HG03521 (cell line): ENCODE data around the gene WDR1.

ENCODE experiments used
- ATAC-seq: cut with Tn5 transposase; IDR thresholded peaks from one replicate; pipeline ENCODE4 v1.9.1; 2021; ENCODE audit warnings: mild to moderate bottlenecking, moderate library complexity; ENCODE audit not compliant: unreplicated experiment

WDR1 gene

DNA sequence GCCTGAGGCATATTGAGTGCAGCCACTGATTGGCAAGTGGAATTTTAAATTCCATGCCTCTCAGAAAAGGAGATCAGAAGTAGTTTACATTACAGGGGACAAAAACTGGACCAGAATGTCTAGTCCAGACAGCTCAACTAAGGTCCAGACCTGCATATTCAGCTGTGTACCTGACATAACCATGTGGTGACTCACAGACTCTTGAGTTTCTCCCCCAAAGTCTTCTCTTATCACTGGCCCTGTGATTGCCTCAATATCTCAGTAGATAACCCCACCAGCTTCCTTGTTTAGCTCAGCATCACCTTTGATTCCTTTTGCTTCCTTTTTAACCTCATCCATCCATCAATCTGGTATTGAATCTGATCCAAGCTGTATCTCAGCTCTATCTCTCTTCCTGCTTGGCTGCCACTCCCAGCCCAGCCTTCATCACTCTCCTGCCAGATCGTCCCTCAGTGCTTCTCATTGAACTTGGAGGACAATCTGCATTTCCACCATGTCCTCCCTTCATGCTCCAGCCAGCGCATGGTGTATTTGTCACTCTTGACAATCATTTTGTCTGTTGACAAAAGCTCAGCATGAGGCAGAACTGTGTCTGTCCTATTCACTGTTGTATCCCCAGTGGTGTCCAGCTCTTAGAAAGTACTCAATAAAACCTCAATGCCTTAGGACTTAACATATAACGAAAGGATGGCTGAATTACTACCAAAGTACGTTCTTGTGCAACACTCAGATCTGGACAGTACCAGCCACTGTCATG lies 67.5 kb downstream of the WDR1 start:
- ATAC-seq, result no peak

GRCh38 chr4:10047967-10048366 lies 68.6 kb downstream of the WDR1 start:
- ATAC-seq, result no peak

GRCh38 chr4:10046471-10046870 lies 70.1 kb downstream of the WDR1 start:
- no peak for ATAC-seq

DNA sequence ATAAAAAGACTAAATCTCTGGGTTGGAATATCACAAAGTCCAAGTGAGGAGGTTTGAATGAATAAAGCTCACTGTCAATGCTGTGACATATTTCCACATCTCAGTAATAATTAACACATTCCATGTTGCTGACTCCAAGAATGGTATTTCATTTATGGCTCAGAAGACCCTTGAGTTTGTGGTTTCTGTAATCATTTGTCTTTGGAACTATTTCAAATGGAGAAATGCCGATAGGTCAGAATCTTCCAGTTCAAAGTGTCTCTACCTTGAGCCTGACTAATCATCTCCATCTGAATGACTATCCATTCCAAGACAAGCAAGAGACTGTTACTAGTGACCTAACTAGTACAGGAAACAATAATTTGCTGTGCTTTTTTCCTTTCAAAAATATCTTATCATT lies 71.1 kb downstream of the WDR1 start:
- ATAC-seq, result no peak

DNA sequence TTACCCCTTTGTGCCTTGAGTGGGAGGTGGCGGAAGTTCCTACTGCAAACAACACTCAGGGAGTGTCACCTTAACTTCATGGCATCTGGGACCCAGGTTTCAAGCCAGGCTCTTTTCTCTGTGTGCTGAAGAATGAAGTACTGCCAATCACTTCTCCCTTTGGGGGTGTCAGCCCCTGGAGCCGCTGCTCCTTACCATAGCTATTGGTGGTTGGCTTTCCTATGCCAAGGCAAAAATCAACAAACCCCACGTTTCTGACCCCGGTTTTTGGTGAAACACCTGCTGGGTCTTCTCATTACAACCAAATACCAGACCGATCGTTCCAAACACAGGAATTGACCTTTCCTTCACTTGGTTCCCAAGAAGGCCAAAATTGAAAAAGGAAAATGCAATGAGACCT lies 75.6 kb downstream of the WDR1 start:
- no peak for ATAC-seq

GRCh38 chr4:10040049-10040892 lies 76.3 kb downstream of the WDR1 start:
- no peak for ATAC-seq

DNA sequence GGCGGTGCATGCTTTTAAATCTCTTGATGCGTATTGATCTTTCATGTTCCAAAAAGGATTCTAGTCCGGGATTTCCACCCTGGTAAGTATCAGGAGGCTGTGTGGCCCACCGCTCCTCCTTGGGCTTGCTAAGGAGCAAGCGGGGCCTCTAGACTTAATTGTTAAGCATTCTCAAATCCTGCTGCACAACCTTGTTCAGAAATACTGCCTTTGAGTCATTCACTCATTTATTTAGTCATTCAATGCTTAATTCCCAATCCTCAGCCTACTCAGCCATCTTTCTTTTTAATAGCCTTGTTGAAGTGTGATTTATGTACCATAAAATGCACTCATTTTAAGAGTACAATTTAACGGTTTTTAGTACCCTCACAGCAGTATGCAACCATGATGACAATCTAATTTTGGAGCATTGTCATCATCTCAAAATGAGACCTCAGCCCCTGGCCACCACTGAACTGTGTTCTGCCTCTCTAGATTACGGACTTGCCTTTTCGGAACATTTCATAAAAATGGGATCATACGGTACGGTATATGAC lies 79.7 kb downstream of the WDR1 start:
- ATAC-seq, result no peak

GRCh38 chr4:10035130-10035529 lies 81.5 kb downstream of the WDR1 start:
- no peak for ATAC-seq

- no peak for ATAC-seq
These were observed 81.9 kb downstream of the WDR1 start for GRCh38 chr4:10034612-10035104.

GRCh38 chr4:10034136-10034535 lies 82.5 kb downstream of the WDR1 start:
- no peak for ATAC-seq

GRCh38 chr4:10033191-10033881 lies 83.3 kb downstream of the WDR1 start:
- ATAC-seq, result peak; percentile 64

DNA sequence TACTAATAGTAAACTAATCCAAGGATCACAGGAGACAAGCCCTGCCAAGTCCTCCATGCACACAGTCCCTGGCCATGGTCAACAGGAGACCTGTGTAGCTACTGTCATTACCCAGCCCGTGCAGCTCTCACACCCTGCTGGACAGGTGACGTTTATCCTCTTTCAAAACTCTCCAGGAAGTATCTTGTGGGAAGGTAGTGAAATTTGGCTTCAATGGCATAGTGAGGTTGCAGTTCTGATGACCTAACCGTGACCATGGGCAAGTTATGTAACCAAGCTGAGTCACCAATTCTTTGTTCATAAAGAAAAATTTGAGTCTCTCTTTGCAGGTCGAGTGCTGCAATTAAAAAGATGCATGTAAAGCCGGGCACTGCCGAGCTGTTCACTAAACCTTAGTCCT lies 84.0 kb downstream of the WDR1 start:
- no peak for ATAC-seq

- no peak for ATAC-seq
These were observed 84.7 kb downstream of the WDR1 start for GRCh38 chr4:10031668-10032590.

DNA sequence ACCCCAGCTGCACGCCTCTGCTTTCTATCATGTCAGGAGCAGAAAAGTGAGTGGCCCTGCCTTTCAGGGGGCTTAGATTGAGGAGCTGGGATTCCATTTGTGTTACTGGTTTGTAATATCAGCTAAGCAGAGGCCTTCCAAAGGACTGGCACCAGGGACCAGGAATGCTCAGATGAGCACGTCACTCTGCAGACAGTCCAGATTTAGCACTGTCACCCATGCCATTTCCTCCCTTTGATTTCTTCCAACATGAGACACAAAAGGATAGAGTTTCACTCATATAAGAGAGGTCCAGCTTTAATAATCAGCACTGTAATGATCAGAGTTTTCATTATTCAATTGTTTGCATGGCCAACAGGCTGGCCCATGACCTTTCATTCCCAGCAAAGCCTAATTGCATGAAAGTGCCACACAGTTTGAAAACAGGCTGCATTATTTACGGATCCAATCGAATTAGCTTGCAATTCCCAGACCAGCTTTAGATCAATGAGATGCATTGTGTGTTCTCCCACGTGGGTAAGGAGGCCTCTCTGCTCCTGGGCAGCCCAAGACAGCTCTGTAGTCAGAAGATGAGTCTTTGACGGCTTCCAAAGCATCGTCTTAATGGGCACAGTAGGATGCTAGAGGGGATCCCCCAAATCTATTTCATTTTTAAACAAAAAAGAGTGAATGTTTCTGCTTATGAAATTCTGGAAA lies 85.5 kb downstream of the WDR1 start:
- no peak for ATAC-seq

DNA sequence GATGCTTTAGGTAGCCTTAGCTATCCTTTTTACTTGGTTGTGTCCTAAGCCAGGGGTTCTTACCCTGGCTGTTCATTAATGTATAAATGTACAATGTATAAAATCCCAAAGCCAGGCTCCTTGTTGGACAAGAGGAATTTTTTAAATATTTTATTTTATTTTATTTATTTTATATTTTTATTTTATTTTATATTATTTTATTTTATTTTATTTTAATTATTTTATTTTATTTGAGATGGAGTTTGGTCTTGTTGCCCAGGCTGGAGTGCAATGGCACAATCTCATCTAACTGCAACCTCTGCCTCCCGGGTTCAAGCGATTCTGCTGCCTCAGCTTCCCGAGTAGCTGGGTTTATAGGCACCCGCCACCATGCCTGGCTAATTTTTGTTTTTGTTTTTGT lies 87.2 kb downstream of the WDR1 start:
- ATAC-seq, result no peak

GRCh38 chr4:10028910-10029309 lies 87.7 kb downstream of the WDR1 start:
- ATAC-seq, result no peak

DNA sequence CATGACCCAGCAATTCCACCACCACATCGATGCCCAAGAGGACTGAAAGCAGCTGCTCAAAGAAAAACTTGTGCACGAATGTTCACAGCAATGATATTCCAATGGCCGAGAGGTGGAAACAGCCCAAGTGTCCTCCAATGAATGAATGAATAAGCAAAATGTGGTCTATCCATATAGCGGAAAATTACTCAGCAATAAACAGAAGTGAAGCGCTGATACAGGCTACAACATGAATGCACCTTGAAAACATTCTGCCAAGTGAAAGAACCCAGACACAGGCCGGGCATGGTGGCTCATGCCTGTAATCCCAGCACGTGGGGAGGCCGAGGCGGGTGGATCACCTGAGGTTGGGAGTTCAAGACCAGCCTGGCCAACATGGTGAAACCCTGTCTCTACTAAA lies 90.1 kb downstream of the WDR1 start:
- ATAC-seq, result no peak

GRCh38 chr4:10025230-10025806 lies 91.3 kb downstream of the WDR1 start:
- ATAC-seq, result no peak
